Measurements from ENCODE around the gene DIRAS2.

Gene DIRAS2

GRCh38 chr9:90640361-90640760 is 2.3 kb downstream of the DIRAS2 start:
- TF ChIP-seq GATA1 (IDR thresholded peaks at IDR 0.05; ENCODE audit: low read depth, low read length) = no peak
- TF ChIP-seq POLR2A (IDR thresholded peaks at IDR 0.05; ENCODE audit: low read length) = no peak
- DNase-seq = no peak

DNA sequence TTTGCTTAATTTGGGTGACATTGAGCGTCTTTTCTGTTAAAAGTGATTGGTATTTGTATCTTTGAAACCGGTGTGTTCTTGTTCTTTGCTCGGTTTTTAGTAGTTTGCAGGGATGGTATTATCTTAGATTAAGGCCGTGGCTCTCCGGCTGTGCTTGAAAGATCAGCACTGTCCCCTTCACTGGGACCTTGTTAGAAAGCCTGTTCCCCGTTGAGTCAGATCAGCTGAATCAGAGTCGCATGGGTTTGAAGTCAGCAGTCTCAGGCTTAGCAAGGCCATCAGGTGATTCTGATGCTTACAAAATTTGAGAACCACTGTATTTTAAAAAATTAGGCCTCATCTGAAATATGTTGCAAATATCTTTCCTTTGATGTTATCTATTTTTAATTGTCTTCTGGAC is 5.0 kb downstream of the DIRAS2 start:
- no peak for TF ChIP-seq POLR2A (IDR thresholded peaks at IDR 0.05; ENCODE audit: low read length)
- no peak for TF ChIP-seq GATA1 (IDR thresholded peaks at IDR 0.05; ENCODE audit: low read depth, low read length)
- DNase-seq = no peak

- no peak for DNase-seq
- TF ChIP-seq GATA1 (IDR thresholded peaks at IDR 0.05; ENCODE audit: low read depth, low read length) = no peak
- TF ChIP-seq POLR2A (IDR thresholded peaks at IDR 0.05; ENCODE audit: low read length) = no peak
Measured at GRCh38 chr9:90632647-90633207, 9.9 kb downstream of the DIRAS2 start.

DNA sequence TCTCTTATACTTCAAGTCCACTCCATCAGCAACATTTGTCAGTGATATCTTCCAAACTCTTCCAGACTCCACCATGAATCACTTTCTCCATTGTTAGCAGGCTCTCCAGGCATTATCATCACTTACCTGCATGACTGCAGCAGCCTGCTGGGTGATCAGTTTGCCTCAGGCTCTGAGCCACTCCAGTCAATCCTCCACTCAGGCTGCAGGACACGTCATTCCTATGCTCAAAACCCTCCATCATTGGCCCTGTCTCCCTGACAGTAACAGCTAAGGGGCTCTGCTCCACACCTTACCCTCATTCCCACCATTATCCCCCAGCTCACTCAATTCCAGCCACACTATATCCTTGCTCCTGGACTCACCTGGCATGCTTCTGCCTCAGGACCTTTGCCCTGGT is 10.7 kb downstream of the DIRAS2 start:
- no peak for DNase-seq
- no peak for TF ChIP-seq POLR2A (IDR thresholded peaks at IDR 0.05; ENCODE audit: low read length)
- no peak for TF ChIP-seq GATA1 (IDR thresholded peaks at IDR 0.05; ENCODE audit: low read depth, low read length)

DNA sequence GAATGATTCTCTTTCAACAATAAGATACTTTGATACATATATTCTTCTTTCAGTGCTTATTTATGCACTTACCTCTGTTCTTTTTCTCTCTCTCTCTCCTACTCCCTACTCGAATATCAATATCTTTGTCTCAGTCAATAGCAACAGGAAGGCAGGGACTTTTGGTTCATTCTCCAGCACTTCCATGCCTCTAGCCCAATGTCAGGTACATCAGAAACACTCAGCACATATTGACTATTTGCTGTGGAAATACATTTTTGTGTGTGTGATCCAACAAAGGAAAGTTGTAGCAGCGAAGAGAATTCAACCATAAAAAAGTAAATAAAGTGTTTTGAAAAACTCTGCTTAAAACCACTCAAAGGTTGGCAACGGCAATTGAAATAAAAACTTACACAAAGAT is 12.6 kb downstream of the DIRAS2 start:
- no peak for DNase-seq
- TF ChIP-seq GATA1 (IDR thresholded peaks at IDR 0.05; ENCODE audit: low read depth, low read length) = no peak
- no peak for TF ChIP-seq POLR2A (IDR thresholded peaks at IDR 0.05; ENCODE audit: low read length)

GRCh38 chr9:90629354-90629753 is 13.3 kb downstream of the DIRAS2 start:
- DNase-seq = no peak
- TF ChIP-seq GATA1 (IDR thresholded peaks at IDR 0.05; ENCODE audit: low read depth, low read length) (no peak), POLR2A (IDR thresholded peaks at IDR 0.05; ENCODE audit: low read length) (no peak)

DNA sequence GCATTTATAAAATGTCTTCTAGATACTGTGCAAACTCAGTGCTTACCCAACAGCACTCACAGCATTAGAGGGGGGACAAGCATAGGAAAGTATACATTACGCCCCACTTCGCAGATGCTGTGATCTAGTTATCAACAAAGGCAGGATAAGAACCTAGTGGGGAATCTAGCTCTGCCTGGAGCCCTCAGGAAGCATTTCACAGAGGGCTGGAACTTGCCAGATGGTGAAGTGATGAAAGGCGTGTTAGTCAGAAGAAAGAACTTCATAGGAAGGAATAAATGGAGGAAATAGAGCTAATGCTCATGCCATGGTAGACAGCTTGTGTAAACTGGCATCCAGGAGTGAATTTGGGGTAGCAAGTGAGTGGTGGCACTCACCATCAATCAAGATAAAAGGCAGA is 25.8 kb downstream of the DIRAS2 start:
- no peak for DNase-seq
- TF ChIP-seq GATA1 (IDR thresholded peaks at IDR 0.05; ENCODE audit: low read depth, low read length) = no peak
- TF ChIP-seq POLR2A (IDR thresholded peaks at IDR 0.05; ENCODE audit: low read length) = no peak

DNA sequence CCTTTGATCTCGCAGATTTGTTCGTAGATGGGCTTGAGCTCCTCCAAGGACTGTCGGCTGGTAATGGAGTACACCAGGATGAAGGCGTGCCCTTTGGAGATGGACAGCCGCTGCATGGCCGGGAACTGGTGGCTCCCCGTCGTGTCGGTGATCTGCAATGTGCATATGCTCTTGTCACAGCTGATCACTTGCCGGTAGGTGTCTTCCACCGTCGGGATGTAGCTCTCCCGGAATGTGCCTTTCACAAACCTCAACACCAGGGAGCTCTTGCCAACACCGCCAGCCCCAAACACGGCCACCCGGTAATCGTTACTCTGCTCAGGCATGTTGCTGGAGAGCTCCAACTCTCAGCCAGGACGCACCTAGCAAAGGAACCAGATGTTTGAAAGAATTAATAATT is 29.1 kb downstream of the DIRAS2 start:
- no peak for DNase-seq
- TF ChIP-seq POLR2A (IDR thresholded peaks at IDR 0.05; ENCODE audit: low read length) (no peak), GATA1 (IDR thresholded peaks at IDR 0.05; ENCODE audit: low read depth, low read length) (no peak)

- no peak for DNase-seq
Measured at GRCh38 chr9:90612957-90613356, 29.7 kb downstream of the DIRAS2 start.

GRCh38 chr9:90611568-90611967 is 31.1 kb downstream of the DIRAS2 start:
- DNase-seq = no peak
- TF ChIP-seq GATA1 (IDR thresholded peaks at IDR 0.05; ENCODE audit: low read depth, low read length) (no peak), POLR2A (IDR thresholded peaks at IDR 0.05; ENCODE audit: low read length) (no peak)

More at GRCh38 chr9:90612957-90613356, 29.7 kb downstream of the DIRAS2 start:
- TF ChIP-seq POLR2A (IDR thresholded peaks at IDR 0.05; ENCODE audit: low read length) (no peak), GATA1 (IDR thresholded peaks at IDR 0.05; ENCODE audit: low read depth, low read length) (no peak)

- no peak for TF ChIP-seq GATA1 (IDR thresholded peaks at IDR 0.05; ENCODE audit: low read depth, low read length)
Measured at GRCh38 chr9:90611121-90611520, 31.5 kb downstream of the DIRAS2 start.

GRCh38 chr9:90607701-90608516 is 34.7 kb downstream of the DIRAS2 start:
- TF ChIP-seq GATA1 (IDR thresholded peaks at IDR 0.05; ENCODE audit: low read depth, low read length) (no peak), POLR2A (IDR thresholded peaks at IDR 0.05; ENCODE audit: low read length) (no peak)
- no peak for DNase-seq

More at GRCh38 chr9:90611121-90611520, 31.5 kb downstream of the DIRAS2 start:
- DNase-seq = no peak

DNA sequence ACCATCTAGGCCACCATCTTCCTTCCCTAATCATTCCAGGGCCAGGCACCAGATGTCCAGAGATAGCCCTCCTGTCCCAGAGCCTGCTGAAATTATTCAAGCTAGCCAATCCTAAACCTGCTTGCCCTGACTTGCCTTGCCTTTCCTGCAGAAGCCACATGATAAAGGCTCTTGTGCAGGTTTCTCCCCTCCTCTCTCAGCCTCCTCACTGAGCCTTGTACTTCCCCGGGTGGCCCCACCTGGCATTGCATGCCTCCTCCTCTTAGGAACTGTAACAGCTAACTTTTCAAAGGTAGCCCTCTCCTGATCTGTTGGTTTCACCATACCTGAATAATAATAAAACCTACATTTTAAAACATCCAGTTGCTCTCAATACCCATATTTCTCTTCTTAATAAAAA is 42.6 kb downstream of the DIRAS2 start:
- TF ChIP-seq POLR2A (IDR thresholded peaks at IDR 0.05; ENCODE audit: low read length) = no peak
- no peak for TF ChIP-seq GATA1 (IDR thresholded peaks at IDR 0.05; ENCODE audit: low read depth, low read length)
- DNase-seq = no peak

DNA sequence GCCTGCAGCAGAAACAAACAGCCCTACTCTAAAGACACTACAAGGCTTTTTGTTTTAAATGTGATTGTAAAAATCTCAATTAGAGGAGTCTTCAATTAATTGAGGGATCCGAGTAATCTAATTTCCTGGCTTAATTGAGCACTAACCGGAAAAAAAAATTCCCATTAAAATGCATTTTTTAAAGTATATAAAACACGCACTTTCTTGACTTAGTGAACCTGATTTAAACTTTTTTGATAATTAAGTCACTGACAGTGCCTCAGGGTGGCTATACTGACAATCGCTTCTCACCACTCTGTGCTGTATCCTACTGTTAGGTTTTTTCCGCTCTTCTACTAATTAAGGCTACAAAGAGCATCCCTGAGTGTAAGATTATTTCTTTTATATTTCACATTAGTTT is 44.4 kb downstream of the DIRAS2 start:
- no peak for DNase-seq
- TF ChIP-seq POLR2A (IDR thresholded peaks at IDR 0.05; ENCODE audit: low read length) = no peak
- TF ChIP-seq GATA1 (IDR thresholded peaks at IDR 0.05; ENCODE audit: low read depth, low read length) = no peak

GRCh38 chr9:90593646-90594045 is 49.0 kb downstream of the DIRAS2 start:
- TF ChIP-seq GATA1 (IDR thresholded peaks at IDR 0.05; ENCODE audit: low read depth, low read length) = no peak
- no peak for TF ChIP-seq POLR2A (IDR thresholded peaks at IDR 0.05; ENCODE audit: low read length)
- no peak for DNase-seq

All from erythroblast (primary cell).